Measurements from ENCODE around the gene CST6. TPM values are rescaled to one million over a fixed set of nuclear protein-coding genes. Genes with fewer than 3 reads are reported as not detected.

Gene CST6
- total and polyA plus RNA-seq, 2 experiments from 2014 or later = 4.2 to 8.3 TPM

DNA sequence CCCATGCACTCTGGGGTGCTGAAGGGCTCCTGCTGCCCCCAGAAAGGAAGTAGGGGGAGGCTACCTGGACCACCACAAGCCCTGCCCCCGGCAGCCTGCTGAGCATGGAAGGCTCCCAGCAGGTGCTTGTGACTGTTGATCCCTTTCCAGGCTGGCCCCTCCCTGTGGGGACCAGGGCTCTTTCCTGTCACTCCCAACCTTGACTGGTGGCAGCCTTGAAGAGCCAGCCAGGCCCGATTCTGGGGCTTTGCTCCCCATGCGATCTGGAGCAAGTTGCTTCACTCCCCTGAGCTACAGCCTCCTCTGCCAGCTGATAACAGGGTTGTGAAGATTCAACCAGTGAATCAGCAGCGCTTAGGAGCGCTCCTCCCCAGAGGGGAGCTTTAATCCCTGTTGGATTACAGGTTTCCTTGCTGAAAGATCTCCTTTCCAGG lies 4.6 kb upstream of the CST6 start:
- H3K27me3 ChIP-seq (ENCODE audit: insufficient read depth) = peaks cover 16% of the 10 kb centered on the region
- ATAC-seq (no peak), DNase-seq (ENCODE audit: low spot score) (no peak)
- TF ChIP-seq NANOG (IDR thresholded peaks at IDR 0.05; ENCODE audit: borderline replicate concordance) = no peak
- Mint-ChIP-seq H3K36me3 (ENCODE audit: low read depth) (peaks cover 30% of the 10 kb centered on the region), H3K27ac (no peak overlapping the region), H3K4me1 (peaks cover 22% of the 10 kb centered on the region), H3K4me3 (no peak overlapping the region), H3K9me3 (no peaks in the 10 kb centered on the region), H3K27me3 (ENCODE audit: insufficient read depth, low read depth, poor library complexity) (peaks cover 20% of the 10 kb centered on the region)
- H3K9me2 ChIP-seq (ENCODE audit: insufficient read depth) = no peaks in the 10 kb centered on the region
- no peak overlapping the region for H2AFZ ChIP-seq
- no peak overlapping the region for H3K27ac ChIP-seq (ENCODE audit: low read depth)
- peaks cover 15% of the 10 kb centered on the region; the same call in 1 of the 2 replicates for H3F3A ChIP-seq (replicated peaks; ENCODE audit: low read depth)
- H3K4me3 ChIP-seq = no peak overlapping the region
- peaks cover 14% of the 10 kb centered on the region; the same call in 1 of the 2 replicates for H3K4me1 ChIP-seq (ENCODE audit: insufficient read depth)
- H4K20me1 ChIP-seq (replicated peaks; ENCODE audit: insufficient read depth) = peaks cover 7% of the 10 kb centered on the region; the same call in 1 of the 2 replicates
- H3K4me2 ChIP-seq = no peak overlapping the region
- peaks cover 7% of the 10 kb centered on the region; the same call in 1 of the 2 replicates for H3K36me3 ChIP-seq (ENCODE audit: insufficient read depth)
- H3K79me2 ChIP-seq (replicated peaks; ENCODE audit: insufficient read depth) = peaks cover 18% of the 10 kb centered on the region

- Histone ChIP-seq H4K20me1 (replicated peaks; ENCODE audit: insufficient read depth) (peaks cover 7% of the 10 kb centered on the region; the same call in 1 of the 2 replicates), H2AFZ (no peak overlapping the region), H3K9me2 (ENCODE audit: insufficient read depth) (no peaks in the 10 kb centered on the region), H3K4me2 (no peak overlapping the region), H3K4me3 (no peak overlapping the region), H3K79me2 (replicated peaks; ENCODE audit: insufficient read depth) (peaks cover 14% of the 10 kb centered on the region), H3K27ac (ENCODE audit: low read depth) (no peak overlapping the region), H3K36me3 (ENCODE audit: insufficient read depth) (peaks cover 7% of the 10 kb centered on the region; the same call in 1 of the 2 replicates), H3K4me1 (ENCODE audit: insufficient read depth) (peaks cover 12% of the 10 kb centered on the region; the same call in 1 of the 2 replicates), H3F3A (replicated peaks; ENCODE audit: low read depth) (0 out of 2 replicates have a peak, but pooled peaks cover 15% of the 10 kb centered on the region), H3K27me3 (ENCODE audit: insufficient read depth) (peaks cover 22% of the 10 kb centered on the region)
- DNase-seq (ENCODE audit: low spot score) (no peak), ATAC-seq (no peak)
- no peaks in the 10 kb centered on the region for H3K9me3 Mint-ChIP-seq
- peaks cover 20% of the 10 kb centered on the region for H3K4me1 Mint-ChIP-seq
- peaks cover 17% of the 10 kb centered on the region for H3K27me3 Mint-ChIP-seq (ENCODE audit: insufficient read depth, low read depth, poor library complexity)
- peaks cover 27% of the 10 kb centered on the region for H3K36me3 Mint-ChIP-seq (ENCODE audit: low read depth)
- H3K4me3 Mint-ChIP-seq = no peak overlapping the region
- H3K27ac Mint-ChIP-seq = no peak overlapping the region
- TF ChIP-seq, protein P1, sequence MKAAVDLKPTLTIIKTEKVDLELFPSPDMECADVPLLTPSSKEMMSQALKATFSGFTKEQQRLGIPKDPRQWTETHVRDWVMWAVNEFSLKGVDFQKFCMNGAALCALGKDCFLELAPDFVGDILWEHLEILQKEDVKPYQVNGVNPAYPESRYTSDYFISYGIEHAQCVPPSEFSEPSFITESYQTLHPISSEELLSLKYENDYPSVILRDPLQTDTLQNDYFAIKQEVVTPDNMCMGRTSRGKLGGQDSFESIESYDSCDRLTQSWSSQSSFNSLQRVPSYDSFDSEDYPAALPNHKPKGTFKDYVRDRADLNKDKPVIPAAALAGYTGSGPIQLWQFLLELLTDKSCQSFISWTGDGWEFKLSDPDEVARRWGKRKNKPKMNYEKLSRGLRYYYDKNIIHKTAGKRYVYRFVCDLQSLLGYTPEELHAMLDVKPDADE (IDR thresholded peaks at IDR 0.05) = no peak
- TF ChIP-seq CREB1 (CRISPR knock-in tag; IDR thresholded peaks at IDR 0.05; ENCODE audit: low read depth) = no peak
- no peak for TF ChIP-seq JUNB (IDR thresholded peaks at IDR 0.05; ENCODE audit: unreplicated experiment)
- no peak for TF ChIP-seq STAT1 (IDR thresholded peaks at IDR 0.05; ENCODE audit: unreplicated experiment)
- no peak for TF ChIP-seq EZH2phosphoT487 (IDR thresholded peaks at IDR 0.05; ENCODE audit: unreplicated experiment)
- TF ChIP-seq CTCF (conservative IDR thresholded peaks at IDR 0.05; ENCODE audit: low read depth in 2 of 2) = no peak
- no peak for TF ChIP-seq NANOG (IDR thresholded peaks at IDR 0.05; ENCODE audit: borderline replicate concordance)
- TF ChIP-seq, protein P2, sequence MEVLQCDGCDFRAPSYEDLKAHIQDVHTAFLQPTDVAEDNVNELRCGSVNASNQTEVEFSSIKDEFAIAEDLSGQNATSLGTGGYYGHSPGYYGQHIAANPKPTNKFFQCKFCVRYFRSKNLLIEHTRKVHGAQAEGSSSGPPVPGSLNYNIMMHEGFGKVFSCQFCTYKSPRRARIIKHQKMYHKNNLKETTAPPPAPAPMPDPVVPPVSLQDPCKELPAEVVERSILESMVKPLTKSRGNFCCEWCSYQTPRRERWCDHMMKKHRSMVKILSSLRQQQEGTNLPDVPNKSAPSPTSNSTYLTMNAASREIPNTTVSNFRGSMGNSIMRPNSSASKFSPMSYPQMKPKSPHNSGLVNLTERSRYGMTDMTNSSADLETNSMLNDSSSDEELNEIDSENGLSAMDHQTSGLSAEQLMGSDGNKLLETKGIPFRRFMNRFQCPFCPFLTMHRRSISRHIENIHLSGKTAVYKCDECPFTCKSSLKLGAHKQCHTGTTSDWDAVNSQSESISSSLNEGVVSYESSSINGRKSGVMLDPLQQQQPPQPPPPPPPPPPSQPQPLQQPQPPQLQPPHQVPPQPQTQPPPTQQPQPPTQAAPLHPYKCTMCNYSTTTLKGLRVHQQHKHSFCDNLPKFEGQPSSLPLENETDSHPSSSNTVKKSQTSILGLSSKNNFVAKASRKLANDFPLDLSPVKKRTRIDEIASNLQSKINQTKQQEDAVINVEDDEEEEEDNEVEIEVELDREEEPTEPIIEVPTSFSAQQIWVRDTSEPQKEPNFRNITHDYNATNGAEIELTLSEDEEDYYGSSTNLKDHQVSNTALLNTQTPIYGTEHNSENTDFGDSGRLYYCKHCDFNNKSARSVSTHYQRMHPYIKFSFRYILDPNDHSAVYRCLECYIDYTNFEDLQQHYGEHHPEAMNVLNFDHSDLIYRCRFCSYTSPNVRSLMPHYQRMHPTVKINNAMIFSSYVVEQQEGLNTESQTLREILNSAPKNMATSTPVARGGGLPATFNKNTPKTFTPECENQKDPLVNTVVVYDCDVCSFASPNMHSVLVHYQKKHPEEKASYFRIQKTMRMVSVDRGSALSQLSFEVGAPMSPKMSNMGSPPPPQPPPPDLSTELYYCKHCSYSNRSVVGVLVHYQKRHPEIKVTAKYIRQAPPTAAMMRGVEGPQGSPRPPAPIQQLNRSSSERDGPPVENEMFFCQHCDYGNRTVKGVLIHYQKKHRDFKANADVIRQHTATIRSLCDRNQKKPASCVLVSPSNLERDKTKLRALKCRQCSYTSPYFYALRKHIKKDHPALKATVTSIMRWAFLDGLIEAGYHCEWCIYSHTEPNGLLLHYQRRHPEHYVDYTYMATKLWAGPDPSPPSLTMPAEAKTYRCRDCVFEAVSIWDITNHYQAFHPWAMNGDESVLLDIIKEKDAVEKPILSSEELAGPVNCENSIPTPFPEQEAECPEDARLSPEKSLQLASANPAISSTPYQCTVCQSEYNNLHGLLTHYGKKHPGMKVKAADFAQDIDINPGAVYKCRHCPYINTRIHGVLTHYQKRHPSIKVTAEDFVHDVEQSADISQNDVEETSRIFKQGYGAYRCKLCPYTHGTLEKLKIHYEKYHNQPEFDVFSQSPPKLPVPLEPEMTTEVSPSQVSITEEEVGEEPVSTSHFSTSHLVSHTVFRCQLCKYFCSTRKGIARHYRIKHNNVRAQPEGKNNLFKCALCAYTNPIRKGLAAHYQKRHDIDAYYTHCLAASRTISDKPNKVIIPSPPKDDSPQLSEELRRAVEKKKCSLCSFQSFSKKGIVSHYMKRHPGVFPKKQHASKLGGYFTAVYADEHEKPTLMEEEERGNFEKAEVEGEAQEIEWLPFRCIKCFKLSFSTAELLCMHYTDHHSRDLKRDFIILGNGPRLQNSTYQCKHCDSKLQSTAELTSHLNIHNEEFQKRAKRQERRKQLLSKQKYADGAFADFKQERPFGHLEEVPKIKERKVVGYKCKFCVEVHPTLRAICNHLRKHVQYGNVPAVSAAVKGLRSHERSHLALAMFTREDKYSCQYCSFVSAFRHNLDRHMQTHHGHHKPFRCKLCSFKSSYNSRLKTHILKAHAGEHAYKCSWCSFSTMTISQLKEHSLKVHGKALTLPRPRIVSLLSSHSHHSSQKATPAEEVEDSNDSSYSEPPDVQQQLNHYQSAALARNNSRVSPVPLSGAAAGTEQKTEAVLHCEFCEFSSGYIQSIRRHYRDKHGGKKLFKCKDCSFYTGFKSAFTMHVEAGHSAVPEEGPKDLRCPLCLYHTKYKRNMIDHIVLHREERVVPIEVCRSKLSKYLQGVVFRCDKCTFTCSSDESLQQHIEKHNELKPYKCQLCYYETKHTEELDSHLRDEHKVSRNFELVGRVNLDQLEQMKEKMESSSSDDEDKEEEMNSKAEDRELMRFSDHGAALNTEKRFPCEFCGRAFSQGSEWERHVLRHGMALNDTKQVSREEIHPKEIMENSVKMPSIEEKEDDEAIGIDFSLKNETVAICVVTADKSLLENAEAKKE (CRISPR knock-in tag; IDR thresholded peaks at IDR 0.05) = no peak
- TF ChIP-seq REST (IDR thresholded peaks at IDR 0.05; ENCODE audit: unreplicated experiment) = no peak
These were observed 3.7 kb upstream of the CST6 start for GRCh38 chr11:66008095-66008467.
